CD4-positive, alpha-beta T cell (primary cell): ENCODE results near the gene EPS15. TPM values are rescaled to one million over a fixed set of nuclear protein-coding genes. Genes with fewer than 3 reads are reported as not detected.

Source experiments
- ATAC-seq: fragments of 200-7000 bp; cut with Tn5 transposase; one replicate; pipeline ENCODE4 v1.10.0; 2022; ENCODE audit warnings: mild to moderate bottlenecking; ENCODE audit not compliant: poor library complexity
- CTCF ChIA-PET: fragments of 350-600 bp; sonication (Branson Sonifier 250); formaldehyde crosslinking; loops from one replicate; lab custom pipeline; 2021; ENCODE audit warnings: antibody characterized with exemption, inconsistent platforms; lab: Charles Lee
- POLR2A ChIA-PET: fragments of 350-600 bp; sonication (Branson Sonifier 250); formaldehyde crosslinking; loops from one replicate; lab custom pipeline; 2021; ENCODE audit warnings: antibody characterized with exemption, inconsistent platforms; lab: Charles Lee
- DNase-seq, 14 experiments: peaks; one replicate each; pipeline ENCODE4 v3.0.0-alpha.2; 2013 to 2020; ENCODE audit warnings: mixed read lengths in 2 of 14
- H3K27ac ChIP-seq, 2 donors: one replicate each; pipeline versions ENCODE4 v1.5.1 to v1.7.0; 2013; ENCODE audit warnings: low read length in 2 of 2, low read depth in 1 of 2, mild to moderate bottlenecking in 1 of 2
- H3K27me3 ChIP-seq, 2 experiments: 1 replicate in 1 of 2; 2 replicates in 1 of 2; pipeline versions ENCODE4 v1.6.1 to v1.7.0; 2013; ENCODE audit warnings: low read length in 2 of 2, control low read depth in 1 of 2, mild to moderate bottlenecking in 1 of 2, moderate library complexity in 1 of 2; ENCODE audit not compliant: insufficient read depth in 2 of 2, control insufficient read depth in 1 of 2
- H3K36me3 ChIP-seq: one replicate; pipeline ENCODE4 v1.6.1; 2013; ENCODE audit warnings: low read length, control low read depth; ENCODE audit not compliant: insufficient read depth
- H3K4me1 ChIP-seq: one replicate; pipeline ENCODE4 v1.6.1; 2013; ENCODE audit warnings: low read length, control low read depth; ENCODE audit not compliant: insufficient read depth
- H3K4me3 ChIP-seq: one replicate; pipeline ENCODE4 v1.5.1; 2013; ENCODE audit warnings: mild to moderate bottlenecking, low read length, moderate library complexity
- H3K9me3 ChIP-seq, 2 experiments: 1 replicate in 1 of 2; 2 replicates in 1 of 2; pipeline versions ENCODE4 v1.6.1 to v1.7.0; 2013; ENCODE audit warnings: low read length in 2 of 2, mild to moderate bottlenecking in 2 of 2, control low read depth in 1 of 2, moderate library complexity in 1 of 2; ENCODE audit not compliant: control insufficient read depth in 1 of 2, insufficient read depth in 1 of 2
- H3K27ac Mint-ChIP-seq: one replicate; pipeline ENCODE4 v1.8.0; 2020; ENCODE audit warnings: mixed read lengths
- H3K27me3 Mint-ChIP-seq: one replicate; pipeline ENCODE4 v1.8.0; 2021; ENCODE audit warnings: mixed read lengths
- H3K36me3 Mint-ChIP-seq: one replicate; pipeline ENCODE4 v1.8.0; 2021; ENCODE audit warnings: low read depth, mixed read lengths
- H3K4me1 Mint-ChIP-seq: one replicate; pipeline ENCODE4 v1.8.0; 2021; ENCODE audit warnings: low read depth, mixed read lengths
- H3K4me3 Mint-ChIP-seq: one replicate; pipeline ENCODE4 v1.8.0; 2020; ENCODE audit warnings: mild to moderate bottlenecking, mixed read lengths
- H3K9me3 Mint-ChIP-seq: one replicate; pipeline ENCODE4 v1.8.0; 2020; ENCODE audit warnings: mixed read lengths
- intact Hi-C, 2 experiments: fragments of 100-400 bp; cut with DNase I in 1 of 2; cut with micrococcal nuclease in 1 of 2; formaldehyde crosslinking; loops; one replicate each; pipeline versions ENCODE4 v1.15.1 to v1.9.0; 2023 to 2025; cut with DNase I, micrococcal nuclease
- total RNA-seq, 174 experiments: library from RNA in 2 of 174; stranded (reverse) in 2 of 174; gene quantifications; one replicate each; pipeline ENCODE4 v1.2.3 and lab custom pipeline; 2021 to 2026
- TF ChIP-seq, protein P1 (sequence below): fragments of 200-600 bp; IDR thresholded peaks from one replicate; pipeline ENCODE4 v1.8.0; 2022; ENCODE audit warnings: antibody characterized with exemption, mild to moderate bottlenecking

The EPS15 gene
- total RNA-seq, 2 experiments from 2014 or later, result 44.5 to 47.9 TPM

DNA sequence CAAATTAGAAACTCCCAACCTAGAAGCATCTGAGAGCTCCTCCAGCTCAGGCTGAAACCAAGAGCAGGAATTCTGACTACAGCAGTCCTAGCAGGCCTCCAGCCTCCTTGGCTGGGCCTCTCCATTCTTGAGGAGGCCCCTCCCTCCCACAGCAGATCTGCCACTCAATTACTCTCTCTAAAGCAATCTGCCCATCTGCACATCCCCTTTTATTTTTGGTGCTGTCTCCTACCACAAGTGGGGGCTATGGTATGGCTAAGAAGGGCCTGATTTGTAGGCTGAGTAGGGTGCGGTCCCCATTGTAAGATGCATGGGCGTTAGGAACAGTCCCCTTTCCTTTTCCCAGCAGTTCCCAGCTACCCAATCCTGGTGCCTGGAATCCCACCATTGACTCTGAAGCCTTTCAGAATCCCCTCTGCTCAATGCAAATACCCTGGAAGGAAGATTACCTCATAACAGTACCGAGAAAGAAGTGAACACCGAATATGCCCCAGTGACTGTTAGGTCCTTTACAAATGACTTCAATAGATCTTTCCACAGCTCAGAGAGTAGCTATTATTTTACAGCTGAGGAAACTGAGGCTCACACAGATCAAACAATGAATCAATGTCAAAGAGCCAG, 177.1 kb downstream of the EPS15 start:
- H3K27me3 Mint-ChIP-seq, result peaks cover 55% of the 10 kb centered on the region
- POLR2A ChIA-PET, result no interaction called here
- peaks cover 44 to 49% of the 10 kb centered on the region in 2 experiments for H3K27me3 ChIP-seq
- CTCF ChIA-PET, result no interaction called here
- peaks cover 5% of the 10 kb centered on the region for H3K4me1 Mint-ChIP-seq
- H3K4me3 ChIP-seq, result no peak overlapping the region
- no peaks in the 10 kb centered on the region for H3K36me3 Mint-ChIP-seq
- no peaks in the 10 kb centered on the region for H3K9me3 Mint-ChIP-seq
- no peak overlapping the region for H3K27ac Mint-ChIP-seq
- peaks cover 0 to 13% of the 10 kb centered on the region in 2 experiments for H3K9me3 ChIP-seq
- peaks cover 8% of the 10 kb centered on the region for H3K4me1 ChIP-seq
- ATAC-seq (no peak), DNase-seq (no peak)
- TF ChIP-seq, protein P1, sequence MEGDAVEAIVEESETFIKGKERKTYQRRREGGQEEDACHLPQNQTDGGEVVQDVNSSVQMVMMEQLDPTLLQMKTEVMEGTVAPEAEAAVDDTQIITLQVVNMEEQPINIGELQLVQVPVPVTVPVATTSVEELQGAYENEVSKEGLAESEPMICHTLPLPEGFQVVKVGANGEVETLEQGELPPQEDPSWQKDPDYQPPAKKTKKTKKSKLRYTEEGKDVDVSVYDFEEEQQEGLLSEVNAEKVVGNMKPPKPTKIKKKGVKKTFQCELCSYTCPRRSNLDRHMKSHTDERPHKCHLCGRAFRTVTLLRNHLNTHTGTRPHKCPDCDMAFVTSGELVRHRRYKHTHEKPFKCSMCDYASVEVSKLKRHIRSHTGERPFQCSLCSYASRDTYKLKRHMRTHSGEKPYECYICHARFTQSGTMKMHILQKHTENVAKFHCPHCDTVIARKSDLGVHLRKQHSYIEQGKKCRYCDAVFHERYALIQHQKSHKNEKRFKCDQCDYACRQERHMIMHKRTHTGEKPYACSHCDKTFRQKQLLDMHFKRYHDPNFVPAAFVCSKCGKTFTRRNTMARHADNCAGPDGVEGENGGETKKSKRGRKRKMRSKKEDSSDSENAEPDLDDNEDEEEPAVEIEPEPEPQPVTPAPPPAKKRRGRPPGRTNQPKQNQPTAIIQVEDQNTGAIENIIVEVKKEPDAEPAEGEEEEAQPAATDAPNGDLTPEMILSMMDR, result no peak
- H3K36me3 ChIP-seq, result no peaks in the 10 kb centered on the region
- no peak overlapping the region for H3K4me3 Mint-ChIP-seq
- intact Hi-C loops, result loop anchor here in 1 of 2 experiments (10.0 kb wide), 1 partner anchor 193 kb away; no protein-coding TSS in a partner anchor
- no peak overlapping the region for H3K27ac ChIP-seq

DNA sequence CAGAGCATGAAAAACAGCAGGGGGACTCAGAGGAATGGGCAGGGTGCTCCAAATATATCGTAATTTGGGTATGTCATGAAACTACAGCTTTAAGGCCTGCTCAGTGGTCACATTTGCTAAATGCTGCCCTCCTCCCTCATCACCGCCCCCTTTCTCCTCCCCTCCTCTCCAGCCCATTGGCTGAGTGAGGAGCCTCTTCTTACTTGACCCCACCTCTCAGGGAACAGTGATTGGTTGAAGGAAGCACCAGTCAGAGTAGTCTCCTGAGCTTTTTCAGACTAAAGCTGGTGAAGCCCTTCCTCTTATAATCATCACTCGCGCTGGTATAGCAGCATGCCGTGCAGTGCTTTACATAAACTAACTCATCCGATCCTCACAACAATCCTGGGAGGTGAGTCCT, 178.7 kb downstream of the EPS15 start:
- ChIA-PET CTCF (no interaction called here), POLR2A (no interaction called here)
- H3K4me3 ChIP-seq, result no peak overlapping the region
- Mint-ChIP-seq H3K36me3 (no peaks in the 10 kb centered on the region), H3K27me3 (peaks cover 46% of the 10 kb centered on the region), H3K4me3 (no peak overlapping the region), H3K27ac (no peak overlapping the region), H3K4me1 (peaks cover 5% of the 10 kb centered on the region), H3K9me3 (no peaks in the 10 kb centered on the region)
- H3K36me3 ChIP-seq, result no peaks in the 10 kb centered on the region
- peaks cover 34 to 37% of the 10 kb centered on the region in 2 experiments for H3K27me3 ChIP-seq
- peaks cover 0 to 9% of the 10 kb centered on the region in 2 experiments for H3K9me3 ChIP-seq
- H3K27ac ChIP-seq, result no peak overlapping the region
- peaks cover 8% of the 10 kb centered on the region for H3K4me1 ChIP-seq
- TF ChIP-seq, protein P1, result no peak
- intact Hi-C loops, result loop anchor here in 1 of 2 experiments (10.0 kb wide), 1 partner anchor 194 kb away; no protein-coding TSS in a partner anchor
- ATAC-seq, result no peak
- DNase-seq, result no peak

DNA sequence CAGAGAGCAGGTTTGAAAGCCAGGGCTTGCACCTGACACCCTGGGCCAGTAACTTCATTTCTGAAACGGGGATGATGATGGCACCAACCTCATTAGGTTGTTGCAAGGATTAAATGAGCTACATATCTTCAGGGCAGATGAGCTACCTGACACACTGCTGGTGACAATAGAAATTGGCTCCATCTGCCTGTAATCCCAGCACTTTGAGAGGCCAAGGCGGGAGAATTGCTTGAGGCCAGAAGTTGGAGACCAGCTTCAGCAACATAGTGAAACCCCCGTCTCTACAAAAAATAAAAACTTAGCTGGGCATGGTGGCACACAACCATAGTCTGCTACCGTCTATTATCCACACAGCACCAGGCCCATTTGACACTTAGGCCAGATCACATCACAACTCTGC, 182.4 kb downstream of the EPS15 start:
- no peak overlapping the region for H3K4me3 Mint-ChIP-seq
- intact Hi-C loops, result no loop called here

More for the DNA sequence above, 182.4 kb downstream of the EPS15 start:
- H3K4me1 Mint-ChIP-seq, result no peaks in the 10 kb centered on the region
- Histone ChIP-seq H3K27ac (no peak overlapping the region), H3K9me3 (no peaks in the 10 kb centered on the region), H3K36me3 (no peaks in the 10 kb centered on the region), H3K27me3 (peaks cover 2 to 7% of the 10 kb centered on the region in 2 experiments), H3K4me3 (no peak overlapping the region), H3K4me1 (no peaks in the 10 kb centered on the region)
- TF ChIP-seq, protein P1, result no peak
- ATAC-seq (no peak), DNase-seq (no peak)
- POLR2A ChIA-PET, result no interaction called here
- H3K27ac Mint-ChIP-seq, result no peak overlapping the region
- H3K27me3 Mint-ChIP-seq, result peaks cover 29% of the 10 kb centered on the region
- H3K36me3 Mint-ChIP-seq, result no peaks in the 10 kb centered on the region
- H3K9me3 Mint-ChIP-seq, result no peaks in the 10 kb centered on the region
- CTCF ChIA-PET, result no interaction called here
